Uterus (tissue), 4 donors: Measurements from ENCODE around the gene TSPAN17. TPM values are rescaled to one million over a fixed set of nuclear protein-coding genes. Genes with fewer than 3 reads are reported as not detected.
A peak's percentile ranks its signal among the peaks of the same experiment; 100 is the strongest.

Experiments
- DNase-seq, 2 donors: peaks; one replicate each; pipeline ENCODE4 v3.0.0-alpha.2; 2019 to 2020
- H3K27ac ChIP-seq, 2 donors: fragments of 200-600 bp; sonication (generic); 1 replicate in 1 of 2; 2 replicates in 1 of 2; pipeline ENCODE4 v1.5.1; 2016 to 2018
- H3K27me3 ChIP-seq, 2 donors: fragments of 200-600 bp; sonication (generic); one replicate each; pipeline ENCODE4 v1.5.1; 2018 to 2019; ENCODE audit warnings: control low read depth in 1 of 2
- H3K36me3 ChIP-seq, 2 donors: fragments of 200-600 bp; sonication (generic); one replicate each; pipeline ENCODE4 v1.5.1; 2019; ENCODE audit warnings: control low read depth in 1 of 2
- H3K4me1 ChIP-seq, 2 donors: fragments of 200-600 bp; sonication (generic); one replicate each; pipeline ENCODE4 v1.5.1; 2018 to 2019; ENCODE audit warnings: control low read depth in 1 of 2
- H3K4me3 ChIP-seq, 2 donors: fragments of 200-600 bp; sonication (generic); 1 replicate in 1 of 2; 2 replicates in 1 of 2; pipeline ENCODE4 v1.5.1; 2018 to 2019; ENCODE audit warnings: mild to moderate bottlenecking in 1 of 2
- H3K9me3 ChIP-seq, 2 donors: fragments of 200-600 bp; sonication (generic); one replicate each; pipeline ENCODE4 v1.5.1; 2019; ENCODE audit warnings: control low read depth in 1 of 2
- POLR2A ChIP-seq, 2 donors: fragments of 450-650 bp; IDR thresholded peaks; one replicate each; pipeline ENCODE4 v1.6.1; 2016; ENCODE audit warnings: antibody characterized with exemption in 2 of 2, mild to moderate bottlenecking in 1 of 2, moderate library complexity in 1 of 2
- intact Hi-C: fragments of 100-400 bp; cut with DNase I; formaldehyde crosslinking; loops from one replicate; pipeline ENCODE4 v1.15.1; 2023; ENCODE audit warnings: low total_unique reads
- total RNA-seq, 4 donors: library from RNA; depleted of rRNA in 3 of 4; stranded (reverse); fragments of >200 nt in 3 of 4; gene quantifications; one replicate each; pipeline versions ENCODE4 v1.1.0 to v1.2.4, GENCODE V29; 2014 to 2023
- TF ChIP-seq, protein P1 (sequence below), 4 experiments: fragments of 200-600 bp in 2 of 4; fragments of 450-650 bp in 2 of 4; sonication (generic) in 2 of 4; IDR thresholded peaks; one replicate each; pipeline ENCODE4 v1.5.1; 2016 to 2019; ENCODE audit warnings: antibody characterized with exemption in 4 of 4, mild to moderate bottlenecking in 2 of 4, moderate library complexity in 1 of 4
- donor health status: DM: yes; HTN: yes; CAD: no.

Gene TSPAN17
- total RNA-seq, 4 donors from 2014 or later = 10.0 to 45.6 (median 20.2) TPM

DNA sequence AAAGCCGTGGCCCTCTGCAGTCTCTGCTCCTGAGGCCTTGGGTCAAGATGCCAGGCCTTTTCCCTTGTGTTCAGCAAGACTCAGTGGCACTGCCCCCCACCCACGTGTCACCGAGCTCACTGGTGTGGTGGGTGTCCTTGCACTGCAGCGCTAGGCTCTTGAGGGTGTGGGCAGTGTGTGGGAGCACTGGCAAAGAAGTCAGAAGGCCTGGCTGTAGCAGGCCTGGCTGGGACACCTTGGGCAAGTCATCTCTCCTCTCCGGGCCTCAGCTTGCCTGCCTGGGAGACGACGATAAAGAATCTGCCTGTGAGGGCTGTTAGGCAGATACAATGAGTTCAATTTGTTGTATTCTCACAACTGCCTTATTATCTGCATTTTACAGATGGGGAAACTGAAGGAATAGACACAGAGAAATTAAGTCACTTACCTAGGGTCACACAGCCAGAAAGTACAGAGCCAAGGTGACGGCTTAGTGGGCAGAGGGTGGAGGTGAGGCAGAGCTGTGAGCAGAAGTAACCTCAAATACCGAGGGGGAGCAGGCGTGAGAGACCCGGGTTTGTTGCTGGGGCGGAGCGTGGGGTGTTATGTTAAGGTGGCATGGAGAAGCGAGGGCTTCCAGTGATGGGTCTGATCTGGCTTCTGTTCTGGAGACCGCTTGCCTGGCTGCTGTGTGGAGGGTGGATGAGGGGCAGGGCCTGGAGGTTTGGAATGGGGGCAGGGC is 1.4 kb downstream of the TSPAN17 start:
- Histone ChIP-seq H3K4me1 (peaks cover 0 to 6% of the 10 kb centered on the region in 2 donors), H3K36me3 (no peaks in the 10 kb centered on the region), H3K27ac (peak overlapping the region in 1 of 2 donors; percentile 78), H3K27me3 (no peaks in the 10 kb centered on the region), H3K4me3 (peak overlapping the region in 1 of 2 donors; percentile 71), H3K9me3 (no peaks in the 10 kb centered on the region)
- TF ChIP-seq, protein P1, sequence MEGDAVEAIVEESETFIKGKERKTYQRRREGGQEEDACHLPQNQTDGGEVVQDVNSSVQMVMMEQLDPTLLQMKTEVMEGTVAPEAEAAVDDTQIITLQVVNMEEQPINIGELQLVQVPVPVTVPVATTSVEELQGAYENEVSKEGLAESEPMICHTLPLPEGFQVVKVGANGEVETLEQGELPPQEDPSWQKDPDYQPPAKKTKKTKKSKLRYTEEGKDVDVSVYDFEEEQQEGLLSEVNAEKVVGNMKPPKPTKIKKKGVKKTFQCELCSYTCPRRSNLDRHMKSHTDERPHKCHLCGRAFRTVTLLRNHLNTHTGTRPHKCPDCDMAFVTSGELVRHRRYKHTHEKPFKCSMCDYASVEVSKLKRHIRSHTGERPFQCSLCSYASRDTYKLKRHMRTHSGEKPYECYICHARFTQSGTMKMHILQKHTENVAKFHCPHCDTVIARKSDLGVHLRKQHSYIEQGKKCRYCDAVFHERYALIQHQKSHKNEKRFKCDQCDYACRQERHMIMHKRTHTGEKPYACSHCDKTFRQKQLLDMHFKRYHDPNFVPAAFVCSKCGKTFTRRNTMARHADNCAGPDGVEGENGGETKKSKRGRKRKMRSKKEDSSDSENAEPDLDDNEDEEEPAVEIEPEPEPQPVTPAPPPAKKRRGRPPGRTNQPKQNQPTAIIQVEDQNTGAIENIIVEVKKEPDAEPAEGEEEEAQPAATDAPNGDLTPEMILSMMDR (IDR thresholded peaks at IDR 0.05) = no peak
- no peak for TF ChIP-seq POLR2A (IDR thresholded peaks at IDR 0.05)
- intact Hi-C loops = no loop called here
- no peak for DNase-seq

DNA sequence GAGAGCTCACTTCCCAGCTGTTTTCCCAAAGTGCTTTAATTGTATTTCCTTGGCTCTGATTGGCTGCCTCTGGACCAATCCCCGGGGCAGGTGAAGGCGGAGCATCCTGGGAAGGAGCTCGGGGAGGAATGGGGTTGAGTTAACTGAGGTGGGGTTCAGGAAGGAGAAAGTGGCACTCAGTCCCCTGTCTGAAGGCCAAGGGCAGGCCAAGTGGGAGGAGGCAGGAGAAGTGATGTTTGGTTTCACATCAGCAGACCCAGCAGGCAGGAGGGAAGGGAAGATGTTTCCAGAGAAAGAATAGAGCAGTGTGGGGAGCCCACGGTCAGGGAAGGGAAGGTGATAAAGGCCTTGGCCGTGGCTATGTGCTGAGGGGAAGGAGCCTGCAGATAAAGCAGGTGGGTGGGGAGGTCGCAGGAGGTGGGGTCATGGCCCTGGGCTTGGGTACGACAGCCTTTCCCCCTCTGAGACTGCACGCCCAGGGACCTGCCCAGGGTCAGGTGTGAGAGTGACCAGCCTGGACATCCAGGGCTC is 3.1 kb downstream of the TSPAN17 start:
- intact Hi-C loops = no loop called here
- no peak overlapping the region for H3K4me3 ChIP-seq
- TF ChIP-seq, protein P1 (IDR thresholded peaks at IDR 0.05) = no peak
- no peak for TF ChIP-seq POLR2A (IDR thresholded peaks at IDR 0.05)
- H3K4me1 ChIP-seq = peaks cover 0 to 6% of the 10 kb centered on the region in 2 donors
- no peaks in the 10 kb centered on the region for H3K36me3 ChIP-seq
- no peaks in the 10 kb centered on the region for H3K27me3 ChIP-seq
- no peak for DNase-seq
- H3K27ac ChIP-seq = no peak overlapping the region
- no peaks in the 10 kb centered on the region for H3K9me3 ChIP-seq

DNA sequence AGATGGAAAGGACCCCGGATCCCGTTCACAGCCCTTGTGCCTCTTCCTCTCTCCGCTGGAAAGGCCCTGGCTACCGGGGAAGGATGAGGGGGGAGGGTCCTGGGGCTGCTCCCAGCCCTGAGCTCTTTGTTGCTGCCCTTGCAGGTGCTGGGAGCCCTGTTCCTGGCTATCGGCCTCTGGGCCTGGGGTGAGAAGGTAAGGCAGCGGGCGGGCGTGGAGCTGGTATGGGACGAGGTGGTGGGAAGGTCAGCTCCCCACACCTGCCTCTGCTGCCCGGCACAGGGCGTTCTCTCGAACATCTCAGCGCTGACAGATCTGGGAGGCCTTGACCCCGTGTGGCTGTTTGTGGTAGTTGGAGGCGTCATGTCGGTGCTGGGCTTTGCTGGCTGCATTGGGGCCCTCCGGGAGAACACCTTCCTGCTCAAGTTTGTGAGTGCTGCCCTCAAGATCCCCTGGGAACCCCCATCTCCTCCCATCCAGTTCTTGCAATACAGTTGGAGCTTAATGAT is 4.2 kb downstream of the TSPAN17 start:
- no peaks in the 10 kb centered on the region for H3K27me3 ChIP-seq

DNA sequence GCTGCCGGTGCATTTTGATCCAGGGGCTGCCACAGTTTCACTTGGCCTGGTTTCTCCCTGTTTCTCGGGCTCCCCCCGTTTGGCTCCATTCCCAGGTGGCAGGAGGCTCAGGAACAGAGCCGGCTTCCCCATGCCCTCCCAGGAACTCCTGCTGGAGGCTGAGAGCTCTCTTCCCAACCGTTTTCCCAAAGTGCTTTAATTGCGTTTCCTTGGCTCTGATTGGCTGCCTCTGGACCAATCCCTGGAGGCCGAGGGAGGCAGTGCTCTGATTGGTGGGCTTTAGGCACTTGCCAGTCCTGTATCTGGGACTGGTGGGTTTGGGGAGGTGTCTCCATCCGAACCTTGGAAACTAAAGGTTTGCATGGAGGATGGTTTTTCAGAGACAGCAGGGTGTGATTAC is 4.9 kb downstream of the TSPAN17 start:
- no peak for TF ChIP-seq POLR2A (IDR thresholded peaks at IDR 0.05)
- TF ChIP-seq, protein P1 (IDR thresholded peaks at IDR 0.05) = no peak
- Histone ChIP-seq H3K27ac (no peak overlapping the region), H3K4me1 (peaks cover 0 to 6% of the 10 kb centered on the region in 2 donors), H3K36me3 (no peaks in the 10 kb centered on the region), H3K9me3 (no peaks in the 10 kb centered on the region), H3K4me3 (no peak overlapping the region), H3K27me3 (no peaks in the 10 kb centered on the region)
- intact Hi-C loops = no loop called here
- DNase-seq = no peak

More for the DNA sequence above, 4.2 kb downstream of the TSPAN17 start:
- no peak overlapping the region for H3K4me3 ChIP-seq
- DNase-seq = no peak
- no peak overlapping the region for H3K27ac ChIP-seq
- H3K4me1 ChIP-seq = peaks cover 0 to 6% of the 10 kb centered on the region in 2 donors
- no peak for TF ChIP-seq POLR2A (IDR thresholded peaks at IDR 0.05)
- TF ChIP-seq, protein P1 (IDR thresholded peaks at IDR 0.05) = no peak
- no peaks in the 10 kb centered on the region for H3K36me3 ChIP-seq
- H3K9me3 ChIP-seq = no peaks in the 10 kb centered on the region
- intact Hi-C loops = no loop called here
